Subcutaneous abdominal adipose tissue (tissue), 5 donors: ENCODE measurements around the gene C1orf52.

Experiments
- H3K27ac ChIP-seq: one replicate; pipeline ENCODE4 v1.7.0; 2013; ENCODE audit warnings: low read depth, mild to moderate bottlenecking, inconsistent platforms, low read length, moderate library complexity
- H3K27me3 ChIP-seq, 5 donors: one replicate each; pipeline ENCODE4 v1.7.0; 2013; ENCODE audit warnings: low read length in 5 of 5, inconsistent platforms in 1 of 5; ENCODE audit not compliant: control insufficient read depth in 5 of 5, insufficient read depth in 4 of 5
- H3K36me3 ChIP-seq, 5 donors: one replicate each; pipeline ENCODE4 v1.7.0; 2013; ENCODE audit warnings: low read length in 5 of 5; ENCODE audit not compliant: control insufficient read depth in 5 of 5, insufficient read depth in 5 of 5
- H3K4me1 ChIP-seq, 5 donors: one replicate each; pipeline ENCODE4 v1.7.0; 2013; ENCODE audit warnings: low read length in 5 of 5, mild to moderate bottlenecking in 3 of 5, moderate library complexity in 1 of 5; ENCODE audit not compliant: control insufficient read depth in 5 of 5, insufficient read depth in 5 of 5
- H3K4me3 ChIP-seq, 5 donors: one replicate each; pipeline ENCODE4 v1.7.0; 2013; ENCODE audit warnings: low read length in 5 of 5, low read depth in 1 of 5
- H3K9ac ChIP-seq, 5 donors: one replicate each; pipeline ENCODE4 v1.7.0; 2013; ENCODE audit warnings: low read length in 5 of 5, mild to moderate bottlenecking in 4 of 5, moderate library complexity in 3 of 5
- H3K9me3 ChIP-seq, 5 donors: one replicate each; pipeline ENCODE4 v1.7.0; 2013; ENCODE audit warnings: low read length in 5 of 5; ENCODE audit not compliant: control insufficient read depth in 5 of 5
- donor health status: healthy.
- donor health status: healthy.
- donor health status: healthy.
- donor health status: healthy.
- donor health status: healthy.

C1orf52 gene

GRCh38 chr1:85240174-85240601, 19.3 kb downstream of the C1orf52 start:
- Histone ChIP-seq H3K4me3 (no peak overlapping the region), H3K36me3 (no peaks in the 10 kb centered on the region), H3K27me3 (no peaks in the 10 kb centered on the region), H3K9me3 (no peaks in the 10 kb centered on the region), H3K4me1 (peaks cover 0 to 16% (median 8%) of the 10 kb centered on the region in 5 donors), H3K9ac (peak overlapping the region in 1 of 5 donors; percentile 24), H3K27ac (peak overlapping the region; percentile 14)

DNA sequence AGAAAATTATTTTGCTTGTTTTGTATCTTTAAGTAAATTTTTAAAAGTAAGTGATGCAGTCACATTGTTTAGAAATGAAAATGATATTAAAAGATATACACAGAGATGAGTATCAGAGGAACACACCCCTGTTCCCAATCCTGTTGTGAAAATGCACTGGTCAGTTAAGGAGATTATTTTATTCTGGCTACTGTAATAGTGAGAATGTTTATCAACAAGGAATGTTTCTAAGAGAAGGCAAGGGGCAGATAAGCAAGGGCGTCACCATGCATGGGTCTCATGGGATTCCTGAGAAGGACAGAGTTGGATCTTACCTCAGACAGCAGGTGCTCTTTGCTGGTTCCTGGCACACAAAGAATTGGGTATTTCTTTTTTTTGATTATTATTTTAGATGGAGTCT, 21.8 kb downstream of the C1orf52 start:
- Histone ChIP-seq H3K9me3 (no peaks in the 10 kb centered on the region), H3K4me3 (no peak overlapping the region), H3K4me1 (peaks cover 0 to 3% (median 0%) of the 10 kb centered on the region in 5 donors), H3K9ac (no peak overlapping the region), H3K27me3 (no peaks in the 10 kb centered on the region), H3K36me3 (no peaks in the 10 kb centered on the region), H3K27ac (no peak overlapping the region)

- Histone ChIP-seq H3K9me3 (no peaks in the 10 kb centered on the region), H3K36me3 (no peaks in the 10 kb centered on the region), H3K9ac (no peak overlapping the region), H3K4me1 (peaks cover 0 to 11% (median 7%) of the 10 kb centered on the region in 5 donors), H3K4me3 (no peak overlapping the region), H3K27me3 (no peaks in the 10 kb centered on the region), H3K27ac (no peak overlapping the region)
Measured at GRCh38 chr1:85230305-85230977, 29.0 kb downstream of the C1orf52 start.

GRCh38 chr1:85229574-85230097, 29.8 kb downstream of the C1orf52 start:
- Histone ChIP-seq H3K27me3 (no peaks in the 10 kb centered on the region), H3K4me1 (peaks cover 0 to 11% (median 7%) of the 10 kb centered on the region in 5 donors), H3K36me3 (no peaks in the 10 kb centered on the region), H3K9ac (no peak overlapping the region), H3K4me3 (no peak overlapping the region), H3K9me3 (no peaks in the 10 kb centered on the region), H3K27ac (no peak overlapping the region)

- Histone ChIP-seq H3K4me3 (no peak overlapping the region), H3K9ac (no peak overlapping the region), H3K27me3 (no peaks in the 10 kb centered on the region), H3K9me3 (no peaks in the 10 kb centered on the region), H3K4me1 (peaks cover 0 to 11% (median 7%) of the 10 kb centered on the region in 5 donors), H3K36me3 (no peaks in the 10 kb centered on the region), H3K27ac (no peak overlapping the region)
Measured at GRCh38 chr1:85228972-85229371, 30.5 kb downstream of the C1orf52 start.

- Histone ChIP-seq H3K27me3 (no peaks in the 10 kb centered on the region), H3K27ac (no peak overlapping the region), H3K36me3 (no peaks in the 10 kb centered on the region), H3K4me3 (no peak overlapping the region), H3K9ac (no peak overlapping the region), H3K4me1 (peaks cover 0 to 11% (median 7%) of the 10 kb centered on the region in 5 donors), H3K9me3 (no peaks in the 10 kb centered on the region)
Measured at GRCh38 chr1:85225624-85226380, 33.7 kb downstream of the C1orf52 start.

DNA sequence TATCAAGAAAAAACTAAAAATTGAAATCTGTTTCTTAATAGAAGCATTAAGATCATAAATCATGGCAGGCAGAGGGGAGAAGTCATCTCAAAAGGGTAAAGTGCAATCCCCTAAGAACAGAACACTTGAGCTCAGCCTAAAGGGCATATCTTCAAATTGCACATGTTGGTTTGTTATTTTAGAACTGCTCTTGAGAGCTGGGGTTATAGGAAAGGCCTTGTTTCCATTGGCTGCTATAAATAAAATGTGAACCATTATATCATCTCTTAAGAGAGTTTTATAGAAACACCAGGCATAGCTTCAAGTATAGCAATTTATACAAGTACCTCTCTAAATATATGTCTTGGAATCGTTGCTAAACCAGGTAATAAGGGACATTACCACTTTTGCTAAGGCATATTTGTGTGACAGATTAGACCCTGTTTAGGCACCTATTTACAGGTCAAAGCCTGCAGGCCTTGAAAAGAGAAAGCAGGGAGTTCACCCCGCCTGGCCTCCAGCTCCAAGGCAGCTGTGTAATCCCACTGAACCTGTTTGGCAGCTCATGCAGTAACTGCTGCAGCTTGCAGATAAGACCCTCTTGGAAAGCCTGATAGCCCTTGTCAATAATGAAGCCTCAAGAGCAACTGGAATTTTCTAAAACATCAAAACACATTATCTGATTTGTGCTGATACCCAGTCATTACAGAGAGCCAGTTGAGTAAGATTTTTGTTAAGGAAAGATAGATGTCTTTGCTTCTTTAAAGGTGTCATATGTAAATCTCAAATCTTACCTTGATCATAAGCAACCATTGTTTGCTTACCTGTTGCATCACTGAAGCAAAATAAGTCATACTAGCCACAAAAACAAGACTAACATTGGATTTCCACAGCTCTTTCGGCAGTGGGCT, 34.5 kb downstream of the C1orf52 start:
- no peaks in the 10 kb centered on the region for H3K27me3 ChIP-seq
- H3K36me3 ChIP-seq: no peaks in the 10 kb centered on the region
- H3K9ac ChIP-seq: no peak overlapping the region
- no peak overlapping the region for H3K4me3 ChIP-seq
- H3K27ac ChIP-seq: no peak overlapping the region
- H3K4me1 ChIP-seq: peaks cover 0 to 5% (median 0%) of the 10 kb centered on the region in 5 donors
- H3K9me3 ChIP-seq: no peaks in the 10 kb centered on the region

DNA sequence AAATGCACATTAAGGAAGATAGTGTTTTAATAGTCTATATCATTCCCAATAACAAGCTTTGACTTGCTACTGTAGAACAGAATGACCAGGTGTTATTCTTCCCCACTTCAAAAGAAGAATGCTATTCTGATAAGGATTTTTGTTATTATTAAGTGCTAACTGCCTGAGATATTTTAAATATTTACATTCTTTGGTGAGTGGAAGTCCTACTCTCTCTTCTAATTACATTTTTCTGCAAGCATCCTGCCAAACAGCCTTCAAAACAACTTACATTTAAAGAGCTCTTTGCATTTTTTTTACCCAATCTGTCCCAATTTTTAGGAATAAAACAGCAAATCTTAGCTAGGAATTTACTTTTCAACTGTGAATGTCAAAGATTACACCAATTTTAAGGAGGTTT, 35.2 kb downstream of the C1orf52 start:
- Histone ChIP-seq H3K9ac (no peak overlapping the region), H3K4me1 (peaks cover 0 to 5% (median 0%) of the 10 kb centered on the region in 5 donors), H3K9me3 (no peaks in the 10 kb centered on the region), H3K27ac (no peak overlapping the region), H3K4me3 (no peak overlapping the region), H3K27me3 (no peaks in the 10 kb centered on the region), H3K36me3 (no peaks in the 10 kb centered on the region)

GRCh38 chr1:85223334-85223733, 36.1 kb downstream of the C1orf52 start:
- Histone ChIP-seq H3K4me1 (peaks cover 0 to 5% (median 0%) of the 10 kb centered on the region in 5 donors), H3K9me3 (no peaks in the 10 kb centered on the region), H3K9ac (no peak overlapping the region), H3K27me3 (no peaks in the 10 kb centered on the region), H3K4me3 (no peak overlapping the region), H3K36me3 (no peaks in the 10 kb centered on the region), H3K27ac (no peak overlapping the region)
